ENCODE results near the gene RPP25.

RPP25 gene

DNA sequence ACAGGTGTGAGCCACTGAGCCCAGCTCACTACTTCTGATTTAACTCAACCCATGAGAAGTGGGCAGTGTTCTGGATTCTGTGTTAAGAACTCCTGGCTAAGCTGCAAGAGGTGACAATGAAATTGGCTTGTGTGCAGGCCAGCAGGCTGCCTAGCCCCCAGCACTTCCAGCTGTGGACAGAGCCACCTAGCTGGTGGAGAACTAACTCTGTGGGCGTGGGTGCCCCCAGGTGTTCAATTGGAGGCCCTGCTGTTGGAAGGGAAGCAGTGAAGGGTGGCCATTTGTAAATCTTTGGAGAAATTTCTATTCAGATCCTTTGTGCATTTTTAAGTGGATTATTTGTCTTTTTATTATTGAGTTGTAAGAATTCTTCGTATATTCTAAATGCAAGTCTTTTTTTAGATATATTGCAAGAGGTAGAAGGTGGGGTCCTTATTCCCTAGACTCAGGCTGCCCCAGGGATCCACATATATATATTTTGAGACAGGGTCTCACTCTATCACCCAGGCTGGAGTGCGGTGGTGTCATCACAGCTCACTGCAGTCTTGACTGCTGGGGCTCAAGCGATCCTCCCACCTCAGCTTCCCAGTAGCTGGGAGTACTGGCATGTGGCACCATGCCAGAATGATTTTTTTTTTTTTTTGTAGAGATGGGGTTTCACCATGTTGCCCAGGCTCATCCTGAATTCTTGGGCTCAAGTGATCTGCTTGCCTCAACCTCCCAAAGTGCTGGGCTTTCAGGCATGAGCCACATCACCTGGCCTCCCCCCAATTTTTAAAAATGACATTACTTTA, 31.6 kb upstream of the RPP25 start:
- POLR2A ChIA-PET, result interaction anchor here (1.1 kb wide), 2 partner anchors 31 to 35 kb away, joined by 6 to 7 read pairs; partner anchors contain the start of genes PPCDC and RPP25
- Histone ChIP-seq H3K36me3 (ENCODE audit: control insufficient read depth in 2 of 2, insufficient read depth in 1 of 2, low read length in 2 of 2) (no peaks in the 10 kb centered on the region), H3K4me1 (ENCODE audit: control insufficient read depth, insufficient read depth, low read length) (no peaks in the 10 kb centered on the region), H3K9me3 (ENCODE audit: control insufficient read depth, insufficient read depth, low read depth, low read length) (no peaks in the 10 kb centered on the region), H3K4me3 (ENCODE audit: low read depth, low read length) (no peak overlapping the region), H3K27ac (ENCODE audit: extremely low read depth, low read depth, low read length) (no peak overlapping the region)
- CTCF ChIA-PET, result interaction anchor here (0.6 to 2.0 kb wide), 14 partner anchors 9 to 1950 kb away, joined by 3 to 17 read pairs (median 4); no protein-coding TSS in a partner anchor
- TF ChIP-seq ZNF394 (tag by site-specific recombination; IDR thresholded peaks at IDR 0.05; ENCODE audit: borderline replicate concordance) (no peak), ZNF654 (tag by site-specific recombination; IDR thresholded peaks at IDR 0.05; ENCODE audit: low read depth) (peak; percentile 57), ZNF248 (tag by site-specific recombination; IDR thresholded peaks at IDR 0.05) (no peak), OSR2 (tag by site-specific recombination; IDR thresholded peaks at IDR 0.05) (0 out of 2 replicates have a peak, but pooled peaks have one; percentile 12), ZNF792 (tag by site-specific recombination; IDR thresholded peaks at IDR 0.05) (no peak), ZNF473 (tag by site-specific recombination; IDR thresholded peaks at IDR 0.05) (no peak), ZNF391 (tag by site-specific recombination; IDR thresholded peaks at IDR 0.05; ENCODE audit: borderline replicate concordance, low read depth) (no peak), ZNF561 (tag by site-specific recombination; IDR thresholded peaks at IDR 0.05; ENCODE audit: borderline replicate concordance) (no peak), ZFHX2 (tag by site-specific recombination; conservative IDR thresholded peaks at IDR 0.05) (peak; percentile 51; the same call in 1 of the 2 replicates), SP3 (tag by site-specific recombination; IDR thresholded peaks at IDR 0.05) (no peak), ZNF223 (tag by site-specific recombination; IDR thresholded peaks at IDR 0.05) (no peak), ZNF501 (tag by site-specific recombination; IDR thresholded peaks at IDR 0.05) (no peak), ZNF292 (tag by site-specific recombination; IDR thresholded peaks at IDR 0.05; ENCODE audit: borderline replicate concordance, low read depth) (no peak), ZNF555 (tag by site-specific recombination; conservative IDR thresholded peaks at IDR 0.05) (no peak), ZNF335 (tag by site-specific recombination; conservative IDR thresholded peaks at IDR 0.05) (peak; percentile 27; the same call in 1 of the 2 replicates), ZNF23 (tag by site-specific recombination; IDR thresholded peaks at IDR 0.05; ENCODE audit: borderline replicate concordance) (no peak)
- TF ChIP-seq, protein P1, sequence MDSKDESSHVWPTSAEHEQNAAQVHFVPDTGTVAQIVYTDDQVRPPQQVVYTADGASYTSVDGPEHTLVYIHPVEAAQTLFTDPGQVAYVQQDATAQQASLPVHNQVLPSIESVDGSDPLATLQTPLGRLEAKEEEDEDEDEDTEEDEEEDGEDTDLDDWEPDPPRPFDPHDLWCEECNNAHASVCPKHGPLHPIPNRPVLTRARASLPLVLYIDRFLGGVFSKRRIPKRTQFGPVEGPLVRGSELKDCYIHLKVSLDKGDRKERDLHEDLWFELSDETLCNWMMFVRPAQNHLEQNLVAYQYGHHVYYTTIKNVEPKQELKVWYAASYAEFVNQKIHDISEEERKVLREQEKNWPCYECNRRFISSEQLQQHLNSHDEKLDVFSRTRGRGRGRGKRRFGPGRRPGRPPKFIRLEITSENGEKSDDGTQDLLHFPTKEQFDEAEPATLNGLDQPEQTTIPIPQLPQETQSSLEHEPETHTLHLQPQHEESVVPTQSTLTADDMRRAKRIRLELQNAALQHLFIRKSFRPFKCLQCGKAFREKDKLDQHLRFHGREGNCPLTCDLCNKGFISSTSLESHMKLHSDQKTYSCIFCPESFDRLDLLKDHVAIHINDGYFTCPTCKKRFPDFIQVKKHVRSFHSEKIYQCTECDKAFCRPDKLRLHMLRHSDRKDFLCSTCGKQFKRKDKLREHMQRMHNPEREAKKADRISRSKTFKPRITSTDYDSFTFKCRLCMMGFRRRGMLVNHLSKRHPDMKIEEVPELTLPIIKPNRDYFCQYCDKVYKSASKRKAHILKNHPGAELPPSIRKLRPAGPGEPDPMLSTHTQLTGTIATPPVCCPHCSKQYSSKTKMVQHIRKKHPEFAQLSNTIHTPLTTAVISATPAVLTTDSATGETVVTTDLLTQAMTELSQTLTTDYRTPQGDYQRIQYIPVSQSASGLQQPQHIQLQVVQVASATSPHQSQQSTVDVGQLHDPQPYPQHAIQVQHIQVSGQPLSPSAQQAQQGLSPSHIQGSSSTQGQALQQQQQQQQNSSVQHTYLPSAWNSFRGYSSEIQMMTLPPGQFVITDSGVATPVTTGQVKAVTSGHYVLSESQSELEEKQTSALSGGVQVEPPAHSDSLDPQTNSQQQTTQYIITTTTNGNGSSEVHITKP (tag by site-specific recombination; IDR thresholded peaks at IDR 0.05), result peak; percentile 81; the same call in 1 of the 2 replicates
- TF ChIP-seq, protein P2, sequence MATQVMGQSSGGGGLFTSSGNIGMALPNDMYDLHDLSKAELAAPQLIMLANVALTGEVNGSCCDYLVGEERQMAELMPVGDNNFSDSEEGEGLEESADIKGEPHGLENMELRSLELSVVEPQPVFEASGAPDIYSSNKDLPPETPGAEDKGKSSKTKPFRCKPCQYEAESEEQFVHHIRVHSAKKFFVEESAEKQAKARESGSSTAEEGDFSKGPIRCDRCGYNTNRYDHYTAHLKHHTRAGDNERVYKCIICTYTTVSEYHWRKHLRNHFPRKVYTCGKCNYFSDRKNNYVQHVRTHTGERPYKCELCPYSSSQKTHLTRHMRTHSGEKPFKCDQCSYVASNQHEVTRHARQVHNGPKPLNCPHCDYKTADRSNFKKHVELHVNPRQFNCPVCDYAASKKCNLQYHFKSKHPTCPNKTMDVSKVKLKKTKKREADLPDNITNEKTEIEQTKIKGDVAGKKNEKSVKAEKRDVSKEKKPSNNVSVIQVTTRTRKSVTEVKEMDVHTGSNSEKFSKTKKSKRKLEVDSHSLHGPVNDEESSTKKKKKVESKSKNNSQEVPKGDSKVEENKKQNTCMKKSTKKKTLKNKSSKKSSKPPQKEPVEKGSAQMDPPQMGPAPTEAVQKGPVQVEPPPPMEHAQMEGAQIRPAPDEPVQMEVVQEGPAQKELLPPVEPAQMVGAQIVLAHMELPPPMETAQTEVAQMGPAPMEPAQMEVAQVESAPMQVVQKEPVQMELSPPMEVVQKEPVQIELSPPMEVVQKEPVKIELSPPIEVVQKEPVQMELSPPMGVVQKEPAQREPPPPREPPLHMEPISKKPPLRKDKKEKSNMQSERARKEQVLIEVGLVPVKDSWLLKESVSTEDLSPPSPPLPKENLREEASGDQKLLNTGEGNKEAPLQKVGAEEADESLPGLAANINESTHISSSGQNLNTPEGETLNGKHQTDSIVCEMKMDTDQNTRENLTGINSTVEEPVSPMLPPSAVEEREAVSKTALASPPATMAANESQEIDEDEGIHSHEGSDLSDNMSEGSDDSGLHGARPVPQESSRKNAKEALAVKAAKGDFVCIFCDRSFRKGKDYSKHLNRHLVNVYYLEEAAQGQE (tag by site-specific recombination; IDR thresholded peaks at IDR 0.05), result peak; percentile 98
- TF ChIP-seq, protein P3, sequence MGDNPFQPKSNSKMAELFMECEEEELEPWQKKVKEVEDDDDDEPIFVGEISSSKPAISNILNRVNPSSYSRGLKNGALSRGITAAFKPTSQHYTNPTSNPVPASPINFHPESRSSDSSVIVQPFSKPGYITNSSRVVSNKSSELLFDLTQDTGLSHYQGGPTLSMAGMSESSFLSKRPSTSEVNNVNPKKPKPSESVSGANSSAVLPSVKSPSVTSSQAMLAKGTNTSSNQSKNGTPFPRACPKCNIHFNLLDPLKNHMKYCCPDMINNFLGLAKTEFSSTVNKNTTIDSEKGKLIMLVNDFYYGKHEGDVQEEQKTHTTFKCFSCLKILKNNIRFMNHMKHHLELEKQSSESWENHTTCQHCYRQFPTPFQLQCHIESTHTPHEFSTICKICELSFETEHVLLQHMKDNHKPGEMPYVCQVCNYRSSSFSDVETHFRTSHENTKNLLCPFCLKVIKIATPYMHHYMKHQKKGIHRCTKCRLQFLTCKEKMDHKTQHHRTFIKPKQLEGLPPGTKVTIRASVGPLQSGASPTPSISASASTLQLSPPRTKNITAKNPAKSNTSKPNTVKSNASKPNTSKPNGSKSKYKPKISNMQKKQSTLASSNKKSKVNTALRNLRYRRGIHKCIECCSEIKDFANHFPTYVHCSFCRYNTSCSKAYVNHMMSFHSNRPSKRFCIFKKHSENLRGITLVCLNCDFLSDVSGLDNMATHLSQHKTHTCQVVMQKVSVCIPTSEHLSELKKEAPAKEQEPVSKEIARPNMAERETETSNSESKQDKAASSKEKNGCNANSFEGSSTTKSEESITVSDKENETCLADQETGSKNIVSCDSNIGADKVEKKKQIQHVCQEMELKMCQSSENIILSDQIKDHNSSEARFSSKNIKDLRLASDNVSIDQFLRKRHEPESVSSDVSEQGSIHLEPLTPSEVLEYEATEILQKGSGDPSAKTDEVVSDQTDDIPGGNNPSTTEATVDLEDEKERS (tag by site-specific recombination; IDR thresholded peaks at IDR 0.05), result no peak
- TF ChIP-seq, protein P4, sequence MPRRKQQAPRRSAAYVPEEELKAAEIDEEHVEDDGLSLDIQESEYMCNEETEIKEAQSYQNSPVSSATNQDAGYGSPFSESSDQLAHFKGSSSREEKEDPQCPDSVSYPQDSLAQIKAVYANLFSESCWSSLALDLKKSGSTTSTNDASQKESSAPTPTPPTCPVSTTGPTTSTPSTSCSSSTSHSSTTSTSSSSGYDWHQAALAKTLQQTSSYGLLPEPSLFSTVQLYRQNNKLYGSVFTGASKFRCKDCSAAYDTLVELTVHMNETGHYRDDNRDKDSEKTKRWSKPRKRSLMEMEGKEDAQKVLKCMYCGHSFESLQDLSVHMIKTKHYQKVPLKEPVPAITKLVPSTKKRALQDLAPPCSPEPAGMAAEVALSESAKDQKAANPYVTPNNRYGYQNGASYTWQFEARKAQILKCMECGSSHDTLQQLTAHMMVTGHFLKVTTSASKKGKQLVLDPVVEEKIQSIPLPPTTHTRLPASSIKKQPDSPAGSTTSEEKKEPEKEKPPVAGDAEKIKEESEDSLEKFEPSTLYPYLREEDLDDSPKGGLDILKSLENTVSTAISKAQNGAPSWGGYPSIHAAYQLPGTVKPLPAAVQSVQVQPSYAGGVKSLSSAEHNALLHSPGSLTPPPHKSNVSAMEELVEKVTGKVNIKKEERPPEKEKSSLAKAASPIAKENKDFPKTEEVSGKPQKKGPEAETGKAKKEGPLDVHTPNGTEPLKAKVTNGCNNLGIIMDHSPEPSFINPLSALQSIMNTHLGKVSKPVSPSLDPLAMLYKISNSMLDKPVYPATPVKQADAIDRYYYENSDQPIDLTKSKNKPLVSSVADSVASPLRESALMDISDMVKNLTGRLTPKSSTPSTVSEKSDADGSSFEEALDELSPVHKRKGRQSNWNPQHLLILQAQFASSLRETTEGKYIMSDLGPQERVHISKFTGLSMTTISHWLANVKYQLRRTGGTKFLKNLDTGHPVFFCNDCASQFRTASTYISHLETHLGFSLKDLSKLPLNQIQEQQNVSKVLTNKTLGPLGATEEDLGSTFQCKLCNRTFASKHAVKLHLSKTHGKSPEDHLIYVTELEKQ (tag by site-specific recombination; IDR thresholded peaks at IDR 0.05; ENCODE audit: borderline replicate concordance), result no peak
- TF ChIP-seq, protein P5, sequence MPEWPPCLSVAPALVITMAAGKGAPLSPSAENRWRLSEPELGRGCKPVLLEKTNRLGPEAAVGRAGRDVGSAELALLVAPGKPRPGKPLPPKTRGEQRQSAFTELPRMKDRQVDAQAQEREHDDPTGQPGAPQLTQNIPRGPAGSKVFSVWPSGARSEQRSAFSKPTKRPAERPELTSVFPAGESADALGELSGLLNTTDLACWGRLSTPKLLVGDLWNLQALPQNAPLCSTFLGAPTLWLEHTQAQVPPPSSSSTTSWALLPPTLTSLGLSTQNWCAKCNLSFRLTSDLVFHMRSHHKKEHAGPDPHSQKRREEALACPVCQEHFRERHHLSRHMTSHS (tag by site-specific recombination; IDR thresholded peaks at IDR 0.05), result no peak

Measured in HEK293 (cell line).